Activated T-helper 17 cell treated with anti-CD3 and anti-CD28 coated beads, Interleukin-2, amount 50 U/mL, for 72 hours (primary cell): ENCODE measurements around the gene BCAS3. TPM values are rescaled to one million over a fixed set of nuclear protein-coding genes. Genes with fewer than 3 reads are reported as not detected.

Experiments
- ATAC-seq: fragments of 150-1000 bp; cut with Tn5 transposase; replicated peaks from 2 replicates; pipeline ENCODE4 v1.10.0; 2021; ENCODE audit warnings: mild to moderate bottlenecking, moderate library complexity
- H3K27ac Mint-ChIP-seq: one replicate; pipeline ENCODE4 v1.8.0; 2022; ENCODE audit warnings: mixed read lengths
- H3K27me3 Mint-ChIP-seq: one replicate; pipeline ENCODE4 v1.8.0; 2022; ENCODE audit warnings: mixed read lengths
- H3K36me3 Mint-ChIP-seq: one replicate; pipeline ENCODE4 v1.8.0; 2022; ENCODE audit warnings: low read depth, mild to moderate bottlenecking, mixed read lengths
- H3K4me1 Mint-ChIP-seq: one replicate; pipeline ENCODE4 v1.8.0; 2022; ENCODE audit warnings: mixed read lengths
- H3K4me3 Mint-ChIP-seq: one replicate; pipeline ENCODE4 v1.8.0; 2022; ENCODE audit warnings: mild to moderate bottlenecking, mixed read lengths
- H3K9me3 Mint-ChIP-seq: one replicate; pipeline ENCODE4 v1.8.0; 2022; ENCODE audit warnings: mixed read lengths
- total RNA-seq, 2 donors: library from RNA; stranded (reverse); gene quantifications; one replicate each; pipeline ENCODE4 v1.2.3, GENCODE V29; 2022

BCAS3 gene
- total RNA-seq, 2 donors from 2014 or later = 11.6 to 15.0 TPM

DNA sequence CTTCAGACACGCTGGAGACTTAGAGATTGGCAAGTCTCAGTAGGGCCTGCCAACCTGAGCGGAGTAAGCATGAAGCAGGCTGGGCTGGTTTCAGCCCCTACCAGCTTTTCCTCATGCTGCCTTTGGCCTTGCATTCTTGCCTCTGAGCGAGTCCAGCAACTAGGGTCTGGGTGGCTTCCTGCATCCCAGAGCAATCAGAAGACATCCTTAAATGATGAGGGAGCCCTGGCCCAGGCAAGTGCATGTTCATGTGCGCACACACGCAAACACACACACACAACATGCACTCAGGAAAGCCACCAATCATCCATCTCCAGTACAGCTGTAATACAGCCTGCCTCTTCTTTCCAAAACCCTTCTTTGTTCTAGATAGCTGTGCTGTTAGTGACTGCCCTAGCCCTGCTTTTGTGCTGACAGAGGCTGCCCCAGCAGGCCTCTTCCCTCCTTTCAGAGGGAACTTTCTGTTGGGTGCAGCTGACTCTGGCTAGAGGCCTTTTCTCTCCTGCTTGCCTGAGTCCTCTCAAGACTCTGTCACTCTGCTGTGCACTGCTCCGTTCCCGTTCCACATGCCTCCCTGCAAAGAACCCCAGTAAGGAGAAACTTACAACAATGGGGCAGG is 691.3 kb downstream of the BCAS3 start:
- Mint-ChIP-seq H3K36me3 (no peaks in the 10 kb centered on the region), H3K4me1 (no peaks in the 10 kb centered on the region), H3K9me3 (no peaks in the 10 kb centered on the region), H3K4me3 (no peak overlapping the region), H3K27me3 (no peaks in the 10 kb centered on the region), H3K27ac (no peak overlapping the region)
- ATAC-seq = no peak

DNA sequence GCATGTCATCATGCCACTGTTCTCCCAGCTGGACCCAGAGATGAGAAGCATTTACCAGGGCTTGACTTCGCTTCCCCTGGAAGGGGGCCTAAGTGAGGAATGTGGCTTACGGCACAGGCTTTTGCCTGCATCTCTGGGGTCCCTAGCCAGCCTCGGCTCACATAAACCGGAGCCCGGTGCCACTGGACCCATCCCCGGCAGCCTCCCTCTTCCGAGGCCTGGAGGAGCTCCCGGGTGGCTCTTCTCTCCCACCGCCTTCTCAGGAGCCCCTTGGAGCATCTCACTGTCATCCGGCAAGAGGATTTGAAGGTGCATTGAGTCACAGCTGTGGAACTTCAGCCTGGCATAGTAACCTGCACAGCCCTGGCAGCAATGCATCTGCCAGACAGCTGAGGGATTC is 692.1 kb downstream of the BCAS3 start:
- H3K4me3 Mint-ChIP-seq = no peak overlapping the region
- H3K36me3 Mint-ChIP-seq = no peaks in the 10 kb centered on the region
- H3K4me1 Mint-ChIP-seq = no peaks in the 10 kb centered on the region
- H3K27me3 Mint-ChIP-seq = no peaks in the 10 kb centered on the region
- H3K27ac Mint-ChIP-seq = no peak overlapping the region
- ATAC-seq = no peak
- no peaks in the 10 kb centered on the region for H3K9me3 Mint-ChIP-seq

DNA sequence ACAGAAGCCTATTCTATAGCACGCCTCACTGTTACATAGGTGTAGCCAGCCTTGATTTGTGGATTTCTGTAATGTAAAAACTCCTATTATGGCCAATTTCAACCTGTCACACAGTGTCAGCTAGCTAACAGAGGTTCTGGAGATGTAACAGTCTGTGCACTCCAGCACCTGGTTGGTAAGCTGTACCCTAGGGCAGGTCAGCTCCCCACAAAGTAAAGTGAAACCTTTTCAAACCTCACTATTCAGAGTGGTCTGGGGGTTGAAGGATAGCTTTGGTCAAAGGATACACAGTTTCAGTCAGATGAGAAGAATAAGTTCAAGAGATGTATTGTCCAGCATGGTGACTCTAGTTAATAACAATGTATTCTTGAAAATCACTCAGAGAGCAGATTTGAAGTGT is 693.5 kb downstream of the BCAS3 start:
- no peak for ATAC-seq
- H3K4me1 Mint-ChIP-seq = no peaks in the 10 kb centered on the region
- H3K9me3 Mint-ChIP-seq = no peaks in the 10 kb centered on the region
- no peak overlapping the region for H3K27ac Mint-ChIP-seq
- no peaks in the 10 kb centered on the region for H3K36me3 Mint-ChIP-seq
- H3K4me3 Mint-ChIP-seq = no peak overlapping the region
- H3K27me3 Mint-ChIP-seq = no peaks in the 10 kb centered on the region

DNA sequence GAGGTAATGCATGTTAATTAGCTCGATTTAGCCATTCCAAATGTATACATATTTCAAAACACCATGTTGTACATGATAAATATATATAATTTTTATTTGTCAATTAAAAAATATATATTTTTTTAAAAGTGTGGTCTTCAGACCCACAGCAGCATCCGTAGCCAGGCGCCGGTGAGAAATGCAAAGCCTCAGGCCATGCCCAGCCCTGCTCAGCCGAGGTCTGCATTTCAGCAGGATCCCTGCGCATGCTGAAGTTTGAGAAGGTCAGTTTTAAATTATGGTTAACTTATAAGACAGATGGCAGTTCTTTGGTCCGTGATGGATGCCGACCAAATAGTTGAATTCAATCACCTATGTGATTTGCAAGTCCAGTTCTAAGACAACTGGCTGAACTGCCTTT is 694.0 kb downstream of the BCAS3 start:
- H3K36me3 Mint-ChIP-seq = no peaks in the 10 kb centered on the region
- H3K4me1 Mint-ChIP-seq = no peaks in the 10 kb centered on the region
- no peak for ATAC-seq
- H3K9me3 Mint-ChIP-seq = no peaks in the 10 kb centered on the region
- no peak overlapping the region for H3K4me3 Mint-ChIP-seq
- H3K27me3 Mint-ChIP-seq = no peaks in the 10 kb centered on the region
- no peak overlapping the region for H3K27ac Mint-ChIP-seq

DNA sequence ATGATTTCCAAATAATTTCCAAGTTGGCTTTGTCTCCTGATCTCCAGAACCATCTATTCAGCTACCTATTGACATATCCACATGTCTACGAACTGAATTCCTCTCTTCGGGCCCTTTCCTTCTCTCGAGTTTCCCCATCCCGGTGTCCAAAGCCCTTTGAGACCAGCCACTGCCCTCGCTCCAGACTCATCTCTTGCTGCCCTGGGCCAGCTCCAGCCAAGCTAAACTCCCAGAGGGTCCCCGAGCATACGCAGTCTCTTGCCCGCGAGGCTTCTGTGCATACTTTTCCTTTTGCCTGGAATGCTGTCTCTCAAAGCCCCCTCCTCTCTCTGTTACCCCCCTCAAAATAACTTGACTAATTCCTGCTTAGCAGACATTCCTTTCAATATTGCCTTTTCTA is 694.8 kb downstream of the BCAS3 start:
- Mint-ChIP-seq H3K27me3 (no peaks in the 10 kb centered on the region), H3K27ac (no peak overlapping the region), H3K36me3 (no peaks in the 10 kb centered on the region), H3K4me3 (no peak overlapping the region), H3K4me1 (no peaks in the 10 kb centered on the region), H3K9me3 (no peaks in the 10 kb centered on the region)
- no peak for ATAC-seq

DNA sequence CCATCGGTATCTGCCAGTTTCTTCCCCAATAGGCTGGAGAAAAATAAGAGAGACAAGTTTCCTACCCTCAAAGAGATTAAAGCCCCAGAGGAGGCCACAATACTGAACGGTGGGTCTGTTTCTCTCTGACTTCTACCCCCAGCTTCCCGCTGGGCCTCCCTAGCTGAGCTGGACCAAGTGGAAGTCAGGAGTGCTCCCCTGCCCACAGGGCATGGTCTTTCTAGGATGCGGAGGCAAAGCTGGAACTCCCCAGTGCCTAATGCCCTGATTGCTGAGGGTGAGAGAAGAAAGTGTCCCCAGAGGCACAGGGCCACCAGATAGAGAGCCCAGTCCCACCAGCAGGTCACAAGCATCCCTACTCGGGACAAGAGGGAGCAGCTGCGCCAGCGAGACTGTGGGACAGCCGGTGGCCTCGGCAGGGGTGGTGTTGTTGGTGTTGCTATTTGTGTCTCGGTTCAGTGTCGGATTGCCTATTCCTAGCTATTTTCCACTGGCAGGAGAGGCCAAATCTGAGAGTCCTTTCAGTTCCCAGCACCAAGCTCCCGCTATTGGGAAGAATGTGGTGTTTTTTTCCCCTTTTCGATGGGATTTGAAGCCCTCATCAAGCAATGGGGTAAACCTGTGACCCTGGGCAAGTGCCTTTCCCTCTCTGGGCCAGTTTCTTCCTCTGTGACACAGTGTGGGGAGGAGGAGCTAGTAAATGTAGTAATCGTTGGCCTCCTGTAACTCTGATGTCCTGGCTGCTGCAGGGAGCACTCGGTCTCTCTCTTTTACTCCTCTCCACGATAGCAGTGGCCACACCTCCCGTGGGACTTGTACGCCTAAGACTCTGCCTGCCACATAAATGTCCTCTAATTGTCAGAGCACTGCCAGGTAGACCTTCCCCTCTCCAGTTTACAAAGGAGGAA is 699.5 kb downstream of the BCAS3 start:
- ATAC-seq = no peak
- H3K27me3 Mint-ChIP-seq = no peaks in the 10 kb centered on the region
- H3K36me3 Mint-ChIP-seq = no peaks in the 10 kb centered on the region
- no peak overlapping the region for H3K4me3 Mint-ChIP-seq
- H3K27ac Mint-ChIP-seq = no peak overlapping the region
- H3K4me1 Mint-ChIP-seq = no peaks in the 10 kb centered on the region
- no peaks in the 10 kb centered on the region for H3K9me3 Mint-ChIP-seq

DNA sequence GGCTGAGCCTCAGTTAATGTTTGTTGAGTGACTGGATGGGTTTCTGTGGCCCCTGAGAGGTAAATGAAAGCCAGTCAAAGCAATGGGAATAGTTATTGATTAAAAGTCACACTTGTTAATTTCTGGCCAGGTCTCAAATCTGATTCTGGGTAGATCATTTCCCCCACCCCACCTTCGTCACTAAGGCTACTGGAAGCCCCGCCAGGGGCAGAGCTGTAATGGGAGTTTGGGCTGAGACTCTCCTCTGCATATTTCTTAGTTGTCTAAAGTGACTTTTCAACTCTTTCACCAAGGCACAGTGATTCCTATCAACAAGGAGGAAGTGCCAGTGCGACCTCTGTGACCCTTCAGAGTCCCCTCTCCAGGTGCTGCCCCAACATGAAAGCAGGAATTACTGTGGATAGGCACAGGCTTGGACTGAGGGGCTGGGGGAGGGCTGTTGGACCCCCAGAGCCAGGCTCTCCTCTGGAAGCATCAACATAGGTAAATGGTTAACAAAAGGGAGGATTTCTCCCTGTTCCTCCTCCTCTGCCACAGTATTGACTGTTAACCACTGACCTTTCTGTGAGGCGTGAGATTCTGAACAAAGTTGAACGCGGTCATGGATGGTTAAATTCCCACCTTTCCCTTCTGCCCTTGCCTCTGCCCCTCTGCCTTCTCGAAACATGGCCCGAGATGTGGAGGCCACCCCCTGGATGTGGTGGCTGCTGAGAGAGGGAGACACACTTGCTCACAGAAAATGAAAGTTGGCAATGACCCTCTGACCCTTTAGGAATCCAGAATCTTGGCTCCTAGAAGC is 701.2 kb downstream of the BCAS3 start:
- H3K27ac Mint-ChIP-seq = no peak overlapping the region
- no peaks in the 10 kb centered on the region for H3K36me3 Mint-ChIP-seq
- no peak for ATAC-seq
- no peaks in the 10 kb centered on the region for H3K27me3 Mint-ChIP-seq
- no peaks in the 10 kb centered on the region for H3K4me1 Mint-ChIP-seq
- H3K4me3 Mint-ChIP-seq = no peak overlapping the region
- no peaks in the 10 kb centered on the region for H3K9me3 Mint-ChIP-seq

DNA sequence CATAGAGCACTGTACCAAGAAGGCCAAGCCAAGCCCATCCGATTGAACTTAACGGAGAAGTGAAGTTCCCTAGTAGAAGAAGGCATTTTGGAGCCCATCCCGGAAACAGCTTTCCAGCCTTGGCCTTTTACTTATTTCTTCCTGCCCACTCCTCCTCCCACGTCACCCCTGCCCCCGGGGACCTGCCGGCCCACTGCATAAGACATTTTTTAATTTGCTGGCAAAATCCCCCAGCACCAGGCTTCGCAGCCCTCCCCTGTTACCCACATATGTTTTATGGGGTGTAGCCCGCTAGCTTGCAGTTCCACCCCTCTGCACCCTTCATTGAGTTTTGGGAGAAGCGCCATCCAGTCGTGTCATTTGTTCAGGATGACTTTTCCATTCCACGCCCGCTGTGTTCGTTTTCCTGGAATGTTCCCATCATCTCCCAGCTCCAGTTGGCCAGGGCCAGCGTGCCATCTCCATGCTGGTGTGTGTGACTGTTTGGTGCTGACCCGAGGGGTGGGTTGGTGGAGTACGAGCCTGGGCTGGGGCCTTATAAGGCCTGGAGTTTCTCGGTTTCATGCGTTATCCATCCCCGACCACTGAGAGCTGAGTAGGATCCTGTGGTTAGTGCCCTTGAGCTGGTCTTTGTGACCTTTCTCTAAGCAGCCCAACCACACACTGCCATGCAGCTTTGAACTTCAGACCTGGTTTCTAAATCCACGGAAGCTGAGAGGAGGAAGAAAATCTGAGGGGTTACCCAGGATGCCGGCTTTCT is 702.0 kb downstream of the BCAS3 start:
- no peak overlapping the region for H3K27ac Mint-ChIP-seq
- H3K4me3 Mint-ChIP-seq = no peak overlapping the region
- H3K27me3 Mint-ChIP-seq = no peaks in the 10 kb centered on the region
- H3K9me3 Mint-ChIP-seq = no peaks in the 10 kb centered on the region
- H3K36me3 Mint-ChIP-seq = no peaks in the 10 kb centered on the region
- H3K4me1 Mint-ChIP-seq = no peaks in the 10 kb centered on the region
- ATAC-seq = no peak

DNA sequence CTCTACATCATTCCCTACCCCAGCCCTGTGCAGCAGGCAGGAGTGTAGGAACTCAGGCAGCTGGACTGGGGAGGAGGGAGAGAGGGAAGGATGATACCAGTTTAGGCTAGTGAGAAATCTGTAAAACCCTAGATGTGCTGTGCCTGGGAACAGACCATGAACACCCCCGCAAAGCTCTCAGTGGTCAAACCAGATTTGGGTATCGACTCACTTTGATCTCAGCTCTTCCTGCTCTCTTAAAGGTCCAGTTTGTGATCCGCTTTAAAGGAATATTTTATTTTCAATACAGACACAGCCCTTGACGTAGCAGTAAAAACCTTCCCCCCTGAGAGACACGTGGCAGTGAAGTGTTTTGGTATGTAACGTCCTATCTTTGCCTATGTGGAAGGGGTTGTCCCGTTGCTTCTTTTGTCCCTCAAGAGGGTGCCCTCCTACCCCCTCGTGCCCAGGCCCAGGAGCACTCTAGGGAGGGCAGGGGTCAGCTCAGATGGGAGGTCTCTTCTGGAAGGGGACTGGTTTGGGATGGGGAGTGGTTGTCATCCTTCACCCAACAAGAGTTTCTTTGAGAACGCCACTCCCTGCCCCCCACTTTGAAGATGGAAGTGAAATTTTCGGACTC is 702.7 kb downstream of the BCAS3 start:
- Mint-ChIP-seq H3K9me3 (no peaks in the 10 kb centered on the region), H3K4me3 (no peak overlapping the region), H3K27me3 (no peaks in the 10 kb centered on the region), H3K27ac (no peak overlapping the region), H3K4me1 (no peaks in the 10 kb centered on the region), H3K36me3 (no peaks in the 10 kb centered on the region)
- no peak for ATAC-seq

DNA sequence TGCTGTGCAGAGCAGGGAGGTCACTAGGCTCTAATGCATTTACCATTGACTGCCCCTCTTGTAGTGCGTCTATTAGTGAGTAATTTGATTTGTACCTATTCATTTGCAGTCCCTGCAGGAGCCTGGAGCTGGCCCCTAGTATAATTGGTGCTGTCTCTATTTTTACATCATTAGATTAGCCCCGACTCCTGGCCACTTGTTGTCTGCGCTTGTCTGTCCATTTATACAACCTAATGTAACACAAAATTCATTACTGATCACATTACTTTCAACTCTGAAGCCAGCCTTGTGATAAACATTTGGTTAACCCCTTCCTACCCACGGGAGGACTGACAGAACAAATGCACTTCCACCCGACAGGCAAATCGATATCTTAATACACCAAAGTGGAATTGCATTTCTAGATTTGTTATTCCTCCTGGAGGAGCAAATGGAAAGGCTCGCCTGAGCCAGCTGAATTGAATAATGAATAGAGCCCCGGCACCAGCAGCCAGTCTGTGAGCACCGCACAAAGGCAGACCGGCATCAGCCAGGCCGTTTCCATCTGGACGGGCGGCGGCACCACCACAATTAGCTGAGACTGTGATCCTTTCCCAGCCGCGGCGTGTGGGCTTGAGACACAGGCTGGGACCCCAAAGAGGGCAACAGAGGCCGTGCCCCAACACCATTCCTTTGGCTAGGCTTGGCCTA is 703.3 kb downstream of the BCAS3 start:
- Mint-ChIP-seq H3K36me3 (no peaks in the 10 kb centered on the region), H3K4me3 (no peak overlapping the region), H3K9me3 (no peaks in the 10 kb centered on the region), H3K4me1 (no peaks in the 10 kb centered on the region), H3K27ac (no peak overlapping the region), H3K27me3 (no peaks in the 10 kb centered on the region)
- no peak for ATAC-seq

DNA sequence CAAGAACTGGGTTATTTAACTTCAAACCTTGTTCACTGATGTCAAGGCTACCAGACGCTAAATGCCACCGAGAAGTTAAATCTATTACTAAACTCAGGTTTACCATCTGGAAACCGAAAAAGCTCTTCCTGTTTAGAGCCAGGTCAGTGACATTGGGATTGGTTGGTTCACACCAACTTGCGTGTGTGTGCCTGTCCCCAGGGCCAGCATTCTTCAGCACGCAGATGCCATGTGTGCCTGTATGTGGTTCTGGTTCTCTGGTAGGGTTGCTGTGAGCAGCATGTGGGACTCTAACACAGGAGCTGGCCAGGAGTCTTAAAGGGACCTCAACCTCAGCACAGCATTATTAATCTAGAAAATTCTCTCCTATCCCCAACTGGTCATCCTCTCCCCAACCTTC is 703.9 kb downstream of the BCAS3 start:
- Mint-ChIP-seq H3K36me3 (no peaks in the 10 kb centered on the region), H3K4me1 (no peaks in the 10 kb centered on the region), H3K9me3 (no peaks in the 10 kb centered on the region), H3K4me3 (no peak overlapping the region), H3K27me3 (no peaks in the 10 kb centered on the region), H3K27ac (no peak overlapping the region)
- no peak for ATAC-seq

DNA sequence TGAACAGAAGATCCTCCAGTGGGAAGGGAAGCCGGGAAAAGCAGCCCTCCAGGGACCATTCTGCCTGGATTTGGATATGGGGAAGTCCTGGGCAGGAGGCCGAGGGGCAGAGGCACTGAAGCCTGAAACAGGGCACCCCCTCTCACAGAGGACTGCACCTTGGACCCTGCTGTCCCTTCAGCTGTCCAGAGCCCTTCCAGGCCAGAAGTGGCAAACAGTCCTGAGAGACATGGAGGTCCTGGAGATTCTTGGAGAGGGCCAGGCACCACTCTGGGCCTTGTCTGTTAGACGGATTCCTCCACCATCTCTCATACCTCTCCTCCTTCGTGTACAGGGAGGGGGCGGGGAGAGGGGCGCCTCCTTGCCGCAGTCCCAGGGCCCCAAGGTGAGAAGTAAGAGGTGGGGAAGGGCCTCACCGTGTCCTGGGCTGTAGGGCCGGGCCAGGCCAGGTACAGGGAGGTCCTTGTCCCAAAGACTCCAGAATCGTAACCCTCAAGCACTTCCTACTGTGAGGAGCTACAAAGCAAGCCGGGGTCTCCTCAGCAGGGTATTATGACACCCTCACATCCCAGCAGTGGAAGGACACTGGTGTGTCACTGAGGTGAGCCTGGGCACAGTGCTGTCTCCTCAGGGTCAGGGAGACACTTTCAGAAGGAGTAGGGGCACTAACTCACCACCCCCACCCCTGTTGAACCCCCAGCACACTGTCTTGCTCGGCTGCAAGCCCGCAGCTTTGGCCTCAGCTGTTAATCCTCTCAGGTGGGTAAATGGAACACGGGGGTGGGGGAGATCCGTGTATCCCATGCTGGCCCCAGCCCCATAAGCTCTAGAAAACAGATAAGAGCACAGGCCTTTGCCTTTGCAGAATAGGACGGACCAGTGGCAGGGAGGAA is 705.4 kb downstream of the BCAS3 start:
- no peak overlapping the region for H3K4me3 Mint-ChIP-seq
- no peaks in the 10 kb centered on the region for H3K36me3 Mint-ChIP-seq
- H3K27me3 Mint-ChIP-seq = no peaks in the 10 kb centered on the region
- H3K4me1 Mint-ChIP-seq = no peaks in the 10 kb centered on the region
- H3K9me3 Mint-ChIP-seq = no peaks in the 10 kb centered on the region
- H3K27ac Mint-ChIP-seq = no peak overlapping the region
- no peak for ATAC-seq
